ACC112 (cell line): ENCODE results near the gene RABL6.
"Not testable (repeated sequence)": the region's sequence is repeated elsewhere in the genome, so short reads cannot be mapped to it uniquely, and the experiment has no call there.

Experiments
- H2AFZ ChIP-seq: fragments of 200-600 bp; sonication (generic); one replicate; pipeline ENCODE4 v1.6.0; 2017; ENCODE audit warnings: antibody characterized with exemption, low read length; ENCODE audit not compliant: unreplicated experiment
- H3K27ac ChIP-seq: fragments of 200-600 bp; sonication (generic); 2 replicates; pipeline ENCODE4 v1.5.1; 2014; ENCODE audit warnings: low read depth, mild to moderate bottlenecking, antibody characterized with exemption, low read length, moderate library complexity
- H3K27me3 ChIP-seq: fragments of 200-600 bp; sonication (generic); 2 replicates; pipeline ENCODE4 v1.6.1; 2014; ENCODE audit warnings: mild to moderate bottlenecking, antibody characterized with exemption, low read length, moderate library complexity, mixed read lengths; ENCODE audit not compliant: insufficient read depth
- H3K36me3 ChIP-seq: fragments of 200-600 bp; sonication (generic); 2 replicates; pipeline ENCODE4 v1.6.1; 2016; ENCODE audit warnings: mild to moderate bottlenecking, antibody characterized with exemption, low read length, moderate library complexity, mixed read lengths; ENCODE audit not compliant: insufficient read depth
- H3K4me1 ChIP-seq: fragments of 200-600 bp; sonication (generic); one replicate; pipeline ENCODE4 v1.6.1; 2016; ENCODE audit warnings: low read length, mixed read lengths; ENCODE audit not compliant: insufficient read depth, unreplicated experiment, control insufficient read depth
- H3K4me3 ChIP-seq: fragments of 200-600 bp; sonication (generic); 2 replicates; pipeline ENCODE4 v1.5.1; 2014; ENCODE audit warnings: mild to moderate bottlenecking, low read depth, low read length
- H3K79me2 ChIP-seq: fragments of 200-600 bp; sonication (generic); one replicate; pipeline ENCODE4 v1.6.0; 2016; ENCODE audit warnings: low read length; ENCODE audit not compliant: control insufficient read depth, unreplicated experiment, insufficient read depth

Gene RABL6

GRCh38 chr9:136807281-136808074 lies at the start of gene RABL6:
TSS of gene RABL6 (plus strand) at chr9:136807948. CDS start at chr9:136808197, 249 bp downstream.
- peak within 1 kb of the TSS; percentile 28; the same call in 1 of the 2 replicates for H3K27ac ChIP-seq
- peak within 1 kb of the TSS; percentile 100 for H3K4me3 ChIP-seq
- peaks cover 8% of the 10 kb centered on the region; the same call in 1 of the 2 replicates for H3K36me3 ChIP-seq
- H2AFZ ChIP-seq, result peak within 1 kb of the TSS; percentile 88
- peaks cover 47% of the 10 kb centered on the region for H3K79me2 ChIP-seq
- H3K27me3 ChIP-seq, result no peaks in the 10 kb centered on the region
- H3K4me1 ChIP-seq, result peaks cover 18% of the 10 kb centered on the region

DNA sequence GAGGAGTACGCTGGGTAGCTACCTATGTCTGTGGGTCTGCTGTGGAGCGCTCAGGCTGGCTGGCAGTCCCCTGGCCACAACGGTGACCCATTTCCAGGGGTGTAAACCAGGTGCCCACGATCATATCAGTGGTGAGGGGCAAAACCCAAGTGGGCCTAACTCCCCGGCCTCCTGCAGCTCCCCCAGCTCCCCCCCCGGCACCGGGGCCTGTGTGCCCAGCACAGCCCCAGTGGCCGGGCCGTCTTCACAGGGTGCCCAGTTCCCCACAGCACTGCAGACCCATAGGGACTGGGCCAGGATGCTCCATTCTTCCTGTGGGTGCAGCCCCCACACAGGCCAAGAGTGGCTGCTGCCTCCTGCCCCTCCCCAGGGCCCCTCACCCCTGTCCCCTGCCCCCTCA lies 48.7 kb upstream of the RABL6 start:
- Histone ChIP-seq H3K36me3 (no peaks in the 10 kb centered on the region), H3K4me1 (no peaks in the 10 kb centered on the region), H3K79me2 (no peaks in the 10 kb centered on the region), H2AFZ (no peak overlapping the region), H3K4me3 (no peak overlapping the region), H3K27ac (no peak overlapping the region), H3K27me3 (no peaks in the 10 kb centered on the region)

DNA sequence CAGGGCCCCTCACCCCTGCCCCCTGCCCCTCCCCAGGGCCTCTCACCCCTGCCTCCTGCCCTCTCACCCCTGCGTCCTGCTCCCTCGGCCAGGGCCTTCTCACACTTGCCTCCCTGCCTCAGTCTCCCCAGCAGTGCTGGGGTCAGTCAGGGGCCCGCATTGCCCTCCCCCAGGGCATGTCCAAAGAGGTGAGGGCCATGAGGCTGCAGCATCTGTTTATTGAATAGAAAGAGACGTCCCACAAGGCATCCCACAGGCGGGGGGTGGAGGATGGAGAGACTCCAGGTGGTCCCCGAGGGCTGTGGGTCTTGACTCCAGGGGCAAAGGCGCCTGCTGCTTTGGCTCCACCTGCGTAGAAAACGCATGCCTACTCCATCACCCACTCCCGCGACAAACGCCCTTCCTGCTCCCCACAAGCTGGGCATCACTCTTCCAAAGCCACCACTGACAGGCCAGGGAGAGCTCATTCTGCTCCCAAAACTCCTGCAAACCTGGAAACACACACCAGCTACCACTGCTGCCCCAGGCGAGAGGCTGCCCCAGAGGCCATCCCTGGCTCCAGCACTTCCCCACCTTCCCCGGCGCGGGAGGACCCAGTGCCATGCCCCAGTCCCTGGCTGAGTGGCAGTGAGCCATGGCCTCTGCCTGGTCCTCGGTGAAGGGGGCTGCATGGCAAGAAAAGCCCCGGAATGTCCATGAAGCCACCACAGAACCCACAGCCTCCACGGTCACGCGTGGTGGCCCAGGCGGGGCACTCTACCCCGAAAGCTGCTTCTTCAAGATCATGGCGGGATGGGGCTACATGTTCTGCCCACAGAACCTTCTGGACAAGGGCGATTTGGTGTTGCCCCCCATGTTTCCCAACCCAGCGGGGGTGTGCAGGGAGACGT lies 48.1 kb upstream of the RABL6 start:
- Histone ChIP-seq H3K4me3 (no peak overlapping the region), H3K27ac (no peak overlapping the region), H3K27me3 (no peaks in the 10 kb centered on the region), H2AFZ (no peak overlapping the region), H3K4me1 (no peaks in the 10 kb centered on the region), H3K79me2 (no peaks in the 10 kb centered on the region), H3K36me3 (no peaks in the 10 kb centered on the region)

GRCh38 chr9:136760424-136760823 lies 47.3 kb upstream of the RABL6 start:
- H3K27me3 ChIP-seq, result no peaks in the 10 kb centered on the region
- H3K4me3 ChIP-seq, result no peak overlapping the region
- no peak overlapping the region for H2AFZ ChIP-seq
- no peaks in the 10 kb centered on the region for H3K79me2 ChIP-seq
- H3K27ac ChIP-seq, result no peak overlapping the region
- H3K4me1 ChIP-seq, result no peaks in the 10 kb centered on the region
- no peaks in the 10 kb centered on the region for H3K36me3 ChIP-seq

GRCh38 chr9:136760834-136761544 lies 46.8 kb upstream of the RABL6 start:
- not testable (repeated sequence) for H3K36me3 ChIP-seq, H3K27me3 ChIP-seq, H3K4me3 ChIP-seq, H3K4me1 ChIP-seq, H3K27ac ChIP-seq, H3K79me2 ChIP-seq, H2AFZ ChIP-seq

DNA sequence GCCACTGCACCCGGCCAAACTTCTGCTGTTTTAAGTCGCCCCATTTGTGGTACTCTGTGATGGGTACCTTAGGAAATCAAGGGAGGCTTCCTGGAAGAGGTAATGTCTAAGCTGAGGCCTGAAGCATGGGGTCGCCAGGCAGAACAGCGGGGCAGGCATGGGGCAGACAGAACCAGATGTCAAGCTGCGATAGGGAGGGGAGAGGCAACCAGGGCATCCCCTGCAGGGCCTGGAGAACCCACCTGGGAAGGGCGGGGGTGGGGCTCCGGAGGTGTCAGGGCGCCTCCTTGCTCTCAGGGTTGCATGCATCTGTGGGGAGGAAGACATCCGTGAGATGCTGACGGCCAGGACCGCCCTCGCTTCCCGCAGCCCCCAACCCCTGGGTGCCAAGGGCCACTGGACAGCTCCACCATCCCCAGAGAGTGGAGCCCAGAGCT lies 46.2 kb upstream of the RABL6 start:
- no peak overlapping the region for H3K4me3 ChIP-seq
- H2AFZ ChIP-seq, result no peak overlapping the region
- H3K36me3 ChIP-seq, result no peaks in the 10 kb centered on the region
- no peaks in the 10 kb centered on the region for H3K79me2 ChIP-seq
- no peaks in the 10 kb centered on the region for H3K27me3 ChIP-seq
- no peaks in the 10 kb centered on the region for H3K4me1 ChIP-seq
- no peak overlapping the region for H3K27ac ChIP-seq

- no peaks in the 10 kb centered on the region for H3K4me1 ChIP-seq
- H2AFZ ChIP-seq, result no peak overlapping the region
- H3K36me3 ChIP-seq, result no peaks in the 10 kb centered on the region
- H3K27ac ChIP-seq, result no peak overlapping the region
- H3K79me2 ChIP-seq, result no peaks in the 10 kb centered on the region
- no peaks in the 10 kb centered on the region for H3K27me3 ChIP-seq
- H3K4me3 ChIP-seq, result no peak overlapping the region
Observed at GRCh38 chr9:136762221-136762691, 45.5 kb upstream of the RABL6 start.

- Histone ChIP-seq H3K27me3 (peaks cover 5% of the 10 kb centered on the region), H3K36me3 (no peaks in the 10 kb centered on the region), H3K27ac (no peak overlapping the region), H3K4me3 (no peak overlapping the region), H2AFZ (no peak overlapping the region), H3K79me2 (no peaks in the 10 kb centered on the region), H3K4me1 (no peaks in the 10 kb centered on the region)
Observed at GRCh38 chr9:136762915-136763648, 44.7 kb upstream of the RABL6 start.

- no peak overlapping the region for H3K4me3 ChIP-seq
Observed at GRCh38 chr9:136763649-136764035, 44.1 kb upstream of the RABL6 start.

More at GRCh38 chr9:136763649-136764035, 44.1 kb upstream of the RABL6 start:
- no peak overlapping the region for H2AFZ ChIP-seq
- no peaks in the 10 kb centered on the region for H3K79me2 ChIP-seq
- peaks cover 7% of the 10 kb centered on the region for H3K27me3 ChIP-seq
- H3K36me3 ChIP-seq, result no peaks in the 10 kb centered on the region
- H3K4me1 ChIP-seq, result no peaks in the 10 kb centered on the region
- H3K27ac ChIP-seq, result no peak overlapping the region
